SK-N-MC (cell line): ENCODE measurements around the gene CCDC33.

Experiments
- EZH2 ChIP-seq: fragments of 200-600 bp; sonication (generic); IDR thresholded peaks from one replicate; pipeline ENCODE4 v1.6.1; 2017; ENCODE audit warnings: antibody characterized with exemption
- FOXP2 ChIP-seq: optimal IDR thresholded peaks from 2 replicates; pipeline ENCODE3; 2011; ENCODE audit warnings: mild to moderate bottlenecking, moderate library complexity; ENCODE audit not compliant: insufficient read depth; ENCODE audit errors: extremely low read length, control extremely low read depth
- POLR2AphosphoS5 ChIP-seq: IDR thresholded peaks from 2 replicates; pipeline ENCODE4 v1.6.1; 2012; ENCODE audit warnings: mild to moderate bottlenecking, low read depth, low read length, borderline replicate concordance

- TF ChIP-seq EZH2 (no peak), POLR2AphosphoS5 (no peak), FOXP2 (no peak)
Measured at GRCh38 chr15:74364936-74365597, 128.9 kb downstream of the CCDC33 start.
